KOPT-K1 (cell line): ENCODE data around the gene DEGS2.
"Not testable (repeated sequence)": the region's sequence is repeated elsewhere in the genome, so short reads cannot be mapped to it uniquely, and the experiment has no call there.

Source experiments
- H3K27ac ChIP-seq: fragments of 200-600 bp; sonication (generic); 2 replicates; pipeline ENCODE4 v1.5.1; 2016; ENCODE audit warnings: antibody characterized with exemption, mild to moderate bottlenecking, low read depth, low read length; ENCODE audit not compliant: poor library complexity, severe bottlenecking
- H3K36me3 ChIP-seq: fragments of 200-600 bp; sonication (generic); 2 replicates; pipeline ENCODE4 v1.5.1; 2017; ENCODE audit warnings: antibody characterized with exemption, mild to moderate bottlenecking, low read length, moderate library complexity; ENCODE audit not compliant: insufficient read depth
- H3K9me3 ChIP-seq: fragments of 200-600 bp; sonication (generic); 2 replicates; pipeline ENCODE4 v1.5.1; 2017; ENCODE audit warnings: antibody characterized with exemption, low read length, mild to moderate bottlenecking; ENCODE audit not compliant: insufficient read depth, poor library complexity, severe bottlenecking

Gene DEGS2

DNA sequence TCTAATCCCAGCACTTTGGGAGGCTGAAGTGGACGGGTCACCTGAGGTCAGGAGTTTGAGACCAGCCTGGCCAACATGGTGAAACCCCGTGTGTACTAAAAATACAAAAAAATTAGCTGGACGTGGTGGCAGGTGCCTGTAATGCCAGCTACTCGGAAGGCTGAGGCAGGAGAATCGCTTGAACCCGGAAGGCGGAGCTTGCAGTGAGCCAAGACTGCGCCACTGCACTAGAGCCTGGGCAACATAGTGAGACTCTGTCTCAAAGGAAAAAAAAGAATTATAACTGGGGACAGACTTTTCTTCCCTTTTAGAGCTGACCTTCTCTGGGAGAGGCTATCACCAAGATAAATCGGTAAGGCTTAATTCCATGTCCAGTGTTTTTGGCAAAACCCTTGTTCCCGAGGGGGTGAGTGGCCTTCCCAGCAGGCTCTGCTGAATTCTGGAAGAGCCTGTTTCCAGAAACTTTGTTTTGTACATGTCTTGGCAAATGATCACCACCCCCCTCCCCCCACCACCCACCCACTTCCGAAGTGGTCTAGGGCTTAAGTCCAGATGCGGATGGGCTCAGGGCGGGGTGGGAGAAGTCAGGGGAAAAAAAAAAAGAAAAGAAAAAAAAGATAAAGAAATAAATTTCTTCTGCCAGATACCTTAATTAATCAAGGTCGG is 32.3 kb upstream of the DEGS2 start:
- H3K9me3 ChIP-seq: no peaks in the 10 kb centered on the region
- H3K36me3 ChIP-seq: no peaks in the 10 kb centered on the region
- peak overlapping the region; percentile 87 for H3K27ac ChIP-seq

- Histone ChIP-seq H3K36me3 (no peaks in the 10 kb centered on the region), H3K27ac (no peak overlapping the region), H3K9me3 (no peaks in the 10 kb centered on the region)
Measured at GRCh38 chr14:100190126-100190525, 30.7 kb upstream of the DEGS2 start.

DNA sequence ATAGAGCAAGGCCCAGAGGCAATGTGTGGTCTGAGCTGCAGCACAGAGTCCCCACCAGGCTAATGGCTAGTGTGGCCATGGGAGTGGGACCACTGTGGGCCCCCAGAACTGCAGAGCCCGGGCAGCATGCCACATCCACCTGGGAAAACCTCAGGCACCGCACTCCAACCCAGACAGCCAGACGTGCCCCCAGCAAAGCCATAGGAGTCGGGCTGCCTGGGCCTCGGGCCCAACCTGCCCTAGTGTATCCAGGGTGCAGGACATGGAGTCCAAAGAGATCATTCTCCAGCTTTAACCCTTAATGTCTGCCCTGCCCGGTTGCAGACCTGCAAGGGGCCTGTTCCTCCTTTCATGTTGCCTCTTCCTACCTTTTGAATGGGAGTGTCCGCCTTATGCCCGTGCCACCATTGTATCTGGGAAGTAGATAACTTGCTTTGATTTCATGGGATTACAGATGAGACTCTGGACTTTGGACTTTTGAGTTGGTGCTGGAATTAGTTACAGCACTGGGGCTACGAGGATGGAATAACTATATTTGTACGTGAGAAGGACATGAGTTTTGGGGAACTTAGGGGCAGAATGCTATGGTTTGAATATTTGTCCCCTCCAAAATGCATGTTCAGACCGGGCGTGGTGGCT is 29.1 kb upstream of the DEGS2 start:
- Histone ChIP-seq H3K9me3 (no peaks in the 10 kb centered on the region), H3K27ac (no peak overlapping the region), H3K36me3 (no peaks in the 10 kb centered on the region)

GRCh38 chr14:100187247-100187833 is 27.9 kb upstream of the DEGS2 start:
- Histone ChIP-seq H3K27ac (no peak overlapping the region), H3K9me3 (no peaks in the 10 kb centered on the region), H3K36me3 (no peaks in the 10 kb centered on the region)

DNA sequence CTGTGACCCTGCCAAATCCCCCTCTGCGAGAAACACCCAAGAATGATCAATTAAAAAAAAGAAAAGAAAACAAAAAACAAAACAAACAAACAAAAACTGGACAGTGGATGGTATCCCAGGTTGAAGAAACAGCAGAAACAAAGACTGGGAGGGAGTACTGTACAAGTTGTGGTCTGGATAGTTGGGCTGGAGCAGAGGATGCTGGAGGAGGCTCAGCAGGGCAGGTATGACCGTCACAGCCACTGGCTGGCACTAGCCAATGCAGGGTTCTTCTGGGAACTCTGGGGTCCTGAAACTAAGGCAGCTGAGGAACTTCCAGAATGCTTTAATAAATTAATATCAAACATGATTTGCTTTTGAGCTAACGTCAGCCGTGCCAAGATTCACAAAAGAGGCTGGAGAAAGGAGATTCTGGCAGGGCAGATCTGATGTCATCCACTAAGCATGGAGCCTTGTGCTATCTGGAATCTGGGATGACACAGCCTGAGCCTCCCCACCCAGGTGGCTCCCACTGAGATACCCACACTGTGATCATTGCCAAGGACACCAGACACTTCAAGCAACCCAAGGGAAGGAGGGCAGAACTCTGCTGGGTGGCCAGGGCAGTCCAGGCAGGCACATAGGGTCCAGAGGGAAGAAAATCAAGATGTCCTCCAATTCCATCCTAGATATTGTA is 22.6 kb upstream of the DEGS2 start:
- not testable (repeated sequence) for H3K9me3 ChIP-seq, H3K36me3 ChIP-seq, H3K27ac ChIP-seq

DNA sequence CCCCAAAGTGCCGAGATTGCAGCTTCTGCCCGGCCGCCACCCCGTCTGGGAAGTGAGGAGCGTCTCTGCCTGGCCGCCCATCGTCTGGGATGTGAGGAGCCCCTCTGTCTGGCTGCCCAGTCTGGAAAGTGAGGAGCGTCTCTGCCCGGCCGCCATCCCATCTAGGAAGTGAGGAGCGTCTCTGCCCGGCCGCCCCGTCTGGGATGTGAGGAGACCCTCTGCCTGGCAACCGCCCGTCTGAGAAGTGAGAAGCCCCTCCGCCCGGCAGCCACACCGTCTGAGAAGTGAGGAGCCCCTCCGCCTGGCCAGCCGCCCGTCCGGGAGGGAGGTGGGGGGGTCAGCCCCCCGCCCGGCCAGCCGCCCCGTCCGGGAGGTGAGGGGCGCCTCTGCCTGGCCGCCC is 21.2 kb upstream of the DEGS2 start:
- H3K9me3 ChIP-seq, H3K27ac ChIP-seq, H3K36me3 ChIP-seq: not testable (repeated sequence)

GRCh38 chr14:100178691-100179090 is 19.2 kb upstream of the DEGS2 start:
- Histone ChIP-seq H3K36me3 (no peaks in the 10 kb centered on the region), H3K9me3 (no peaks in the 10 kb centered on the region), H3K27ac (no peak overlapping the region)

DNA sequence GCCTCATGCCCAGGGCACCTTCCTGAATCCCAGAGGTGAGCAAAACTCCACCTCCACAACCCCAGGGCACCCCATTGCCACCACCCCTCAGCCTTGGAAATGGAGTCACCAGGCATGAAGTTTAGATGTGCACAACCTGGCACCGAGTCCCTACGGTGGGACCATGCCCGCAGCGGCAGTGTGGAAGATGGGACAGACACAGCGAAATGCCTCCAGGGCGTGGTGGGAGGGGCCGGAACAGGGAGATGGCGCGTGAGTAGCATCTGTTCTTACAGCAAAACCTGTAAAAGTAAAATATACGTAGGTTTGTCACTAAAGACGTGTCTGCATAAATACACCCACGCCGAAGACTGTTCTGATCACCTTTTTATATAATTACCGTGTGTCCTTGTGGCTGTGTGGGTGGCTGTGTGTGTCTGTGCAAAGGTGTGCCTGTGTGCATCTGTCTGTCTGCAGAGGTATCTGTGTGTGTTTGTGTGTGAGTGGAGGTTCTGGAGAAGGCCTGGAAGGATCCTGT is 17.4 kb upstream of the DEGS2 start:
- Histone ChIP-seq H3K36me3 (no peaks in the 10 kb centered on the region), H3K27ac (no peak overlapping the region), H3K9me3 (no peaks in the 10 kb centered on the region)

DNA sequence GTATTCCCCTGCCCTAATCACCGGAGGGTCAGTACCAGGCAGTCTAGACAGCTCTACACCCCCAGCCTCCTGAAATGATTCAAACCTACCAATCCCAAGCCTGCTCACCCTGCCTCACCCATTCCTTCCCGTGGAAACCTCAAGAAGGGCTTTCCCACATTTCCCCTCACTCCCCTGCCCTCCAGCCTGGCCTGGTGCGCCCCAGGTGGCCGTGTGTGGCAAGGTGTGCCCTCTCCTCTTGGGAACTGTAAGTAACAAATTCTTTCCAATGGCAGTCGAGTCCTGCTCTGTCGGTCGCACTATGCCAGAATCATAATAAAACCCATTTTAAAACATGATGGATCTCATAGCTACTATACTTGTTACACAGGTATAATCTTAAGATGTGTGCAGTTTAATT is 13.9 kb upstream of the DEGS2 start:
- H3K27ac ChIP-seq: no peak overlapping the region
- H3K9me3 ChIP-seq: no peaks in the 10 kb centered on the region
- no peaks in the 10 kb centered on the region for H3K36me3 ChIP-seq

DNA sequence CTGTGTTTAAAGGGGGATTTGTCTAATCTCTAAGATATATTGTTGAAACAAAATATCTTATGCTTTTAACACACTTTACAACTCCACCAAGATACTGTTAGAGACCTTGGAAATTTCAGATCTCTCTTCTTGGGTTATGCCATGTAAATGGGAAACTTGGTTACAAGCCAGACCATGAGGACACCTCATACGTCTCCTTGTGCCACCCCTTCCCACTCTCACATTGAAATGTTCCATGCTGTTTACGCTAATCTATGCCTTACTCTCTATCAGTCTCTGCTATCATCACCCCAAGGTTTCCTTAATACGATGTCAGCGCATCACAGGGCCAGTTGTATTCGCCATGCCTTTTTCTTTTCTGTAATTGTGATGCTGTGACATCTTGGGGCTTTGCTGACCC is 13.4 kb upstream of the DEGS2 start:
- Histone ChIP-seq H3K36me3 (no peaks in the 10 kb centered on the region), H3K9me3 (no peaks in the 10 kb centered on the region), H3K27ac (no peak overlapping the region)

- no peak overlapping the region for H3K27ac ChIP-seq
- H3K36me3 ChIP-seq: no peaks in the 10 kb centered on the region
- H3K9me3 ChIP-seq: no peaks in the 10 kb centered on the region
Measured at GRCh38 chr14:100170880-100171279, 11.4 kb upstream of the DEGS2 start.

DNA sequence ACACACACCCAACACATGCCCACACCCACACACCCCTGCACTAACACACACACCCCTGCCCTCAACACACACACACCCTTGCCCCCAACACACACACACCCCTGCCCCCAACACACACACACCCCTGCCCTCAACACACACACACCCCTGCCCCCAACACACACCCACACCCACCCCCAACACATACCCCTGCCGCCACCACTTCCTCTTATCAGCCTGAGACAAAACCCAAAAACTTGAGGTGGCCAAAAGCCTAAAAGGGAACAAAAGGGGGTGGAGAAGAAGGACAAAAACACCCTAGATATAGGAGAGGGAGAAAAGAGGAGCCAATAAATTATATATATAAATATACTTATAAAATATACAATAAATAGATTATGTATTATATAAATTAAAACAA is 9.1 kb upstream of the DEGS2 start:
- no peaks in the 10 kb centered on the region for H3K36me3 ChIP-seq
- H3K27ac ChIP-seq: no peak overlapping the region
- no peaks in the 10 kb centered on the region for H3K9me3 ChIP-seq

- no peaks in the 10 kb centered on the region for H3K36me3 ChIP-seq
- no peak overlapping the region for H3K27ac ChIP-seq
- H3K9me3 ChIP-seq: no peaks in the 10 kb centered on the region
Measured at GRCh38 chr14:100165831-100166440, 6.5 kb upstream of the DEGS2 start.

DNA sequence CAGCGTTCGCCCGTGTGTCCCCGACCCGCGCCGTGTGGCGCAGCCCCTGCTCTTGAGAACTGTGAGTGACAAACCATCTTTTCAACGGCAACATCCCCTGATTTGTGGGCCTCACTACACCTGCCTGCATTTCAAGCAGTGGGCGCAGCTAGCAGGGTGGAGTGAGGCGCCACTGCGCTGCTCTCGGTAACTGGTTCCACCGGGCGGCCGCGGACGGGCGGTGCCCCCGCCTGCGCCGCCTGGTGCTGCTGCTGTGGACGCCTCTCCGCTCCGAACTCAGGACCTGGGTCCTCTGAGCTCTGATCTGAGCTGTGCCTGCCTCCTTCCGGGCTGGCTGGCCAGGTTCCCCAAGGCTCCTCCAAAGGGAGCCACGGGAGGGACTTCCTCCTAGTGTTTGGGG is 5.9 kb upstream of the DEGS2 start:
- Histone ChIP-seq H3K36me3 (no peaks in the 10 kb centered on the region), H3K27ac (no peak overlapping the region), H3K9me3 (no peaks in the 10 kb centered on the region)

GRCh38 chr14:100160534-100160916 is 1.1 kb upstream of the DEGS2 start:
- Histone ChIP-seq H3K9me3 (peaks cover 1% of the 10 kb centered on the region), H3K36me3 (no peaks in the 10 kb centered on the region), H3K27ac (no peak overlapping the region)
